DND-41 (cell line): Measurements from ENCODE around the gene CCL11.

Source experiments
- ATAC-seq: fragments of 200-7000 bp; cut with Tn5 transposase; 3 replicates; pipeline ENCODE4 v1.9.1; 2021; ENCODE audit warnings: low read depth; ENCODE audit not compliant: insufficient read depth
- DNase-seq: peaks from one replicate; pipeline ENCODE4 v3.0.0-alpha.2; 2020
- H2AFZ ChIP-seq: 2 replicates; pipeline ENCODE4 v1.6.0; 2012; ENCODE audit warnings: low read depth, low read length
- H3K27ac ChIP-seq: 2 replicates; pipeline ENCODE4 v1.5.1; 2012; ENCODE audit warnings: low read length, inconsistent platforms
- H3K27me3 ChIP-seq: fragments of 200-600 bp; sonication (generic); 2 replicates; pipeline ENCODE4 v1.6.0; 2012; ENCODE audit warnings: low read length, mild to moderate bottlenecking, inconsistent platforms; ENCODE audit not compliant: insufficient read depth, poor library complexity
- H3K36me3 ChIP-seq: 2 replicates; pipeline ENCODE4 v1.5.1; 2012; ENCODE audit warnings: low read length, inconsistent platforms; ENCODE audit not compliant: insufficient read depth
- H3K4me1 ChIP-seq: 2 replicates; pipeline ENCODE4 v1.5.1; 2012; ENCODE audit warnings: mild to moderate bottlenecking, low read length; ENCODE audit not compliant: insufficient read depth
- H3K4me2 ChIP-seq: 2 replicates; pipeline ENCODE4 v1.6.0; 2012; ENCODE audit warnings: mild to moderate bottlenecking, moderate library complexity, low read length, inconsistent platforms; ENCODE audit not compliant: insufficient read depth
- H3K4me3 ChIP-seq, 2 experiments: fragments of 200-600 bp in 1 of 2; shearing (Covaris generic) in 1 of 2; 2 replicates each; pipeline ENCODE4 v1.5.1; 2012 to 2016; ENCODE audit warnings: inconsistent platforms in 2 of 2, low read length in 2 of 2, mild to moderate bottlenecking in 2 of 2, low read depth in 1 of 2, moderate library complexity in 1 of 2
- H3K79me2 ChIP-seq: 2 replicates; pipeline ENCODE4 v1.6.0; 2012; ENCODE audit warnings: low read length, inconsistent platforms; ENCODE audit not compliant: insufficient read depth
- H3K9ac ChIP-seq: 2 replicates; pipeline ENCODE4 v1.6.0; 2012; ENCODE audit warnings: low read depth, mild to moderate bottlenecking, inconsistent platforms, low read length, moderate library complexity
- H3K9me3 ChIP-seq: 2 replicates; pipeline ENCODE4 v1.5.1; 2012; ENCODE audit warnings: low read length, moderate library complexity, mild to moderate bottlenecking, inconsistent platforms; ENCODE audit not compliant: insufficient read depth, severe bottlenecking
- H4K20me1 ChIP-seq: 2 replicates; pipeline ENCODE4 v1.6.0; 2012; ENCODE audit warnings: low read length; ENCODE audit not compliant: insufficient read depth
- EZH2 ChIP-seq: IDR thresholded peaks from 3 replicates; pipeline ENCODE4 v1.6.1; 2012; ENCODE audit warnings: borderline replicate concordance, low read depth, mild to moderate bottlenecking, moderate library complexity, low read length, inconsistent platforms; ENCODE audit not compliant: severe bottlenecking
- TF ChIP-seq, protein P1 (sequence below): IDR thresholded peaks from 2 replicates; pipeline ENCODE4 v1.5.1; 2012; ENCODE audit warnings: borderline replicate concordance, low read length, moderate library complexity, mild to moderate bottlenecking; ENCODE audit not compliant: poor library complexity, severe bottlenecking; ENCODE audit errors: extremely low read depth

Gene CCL11

DNA sequence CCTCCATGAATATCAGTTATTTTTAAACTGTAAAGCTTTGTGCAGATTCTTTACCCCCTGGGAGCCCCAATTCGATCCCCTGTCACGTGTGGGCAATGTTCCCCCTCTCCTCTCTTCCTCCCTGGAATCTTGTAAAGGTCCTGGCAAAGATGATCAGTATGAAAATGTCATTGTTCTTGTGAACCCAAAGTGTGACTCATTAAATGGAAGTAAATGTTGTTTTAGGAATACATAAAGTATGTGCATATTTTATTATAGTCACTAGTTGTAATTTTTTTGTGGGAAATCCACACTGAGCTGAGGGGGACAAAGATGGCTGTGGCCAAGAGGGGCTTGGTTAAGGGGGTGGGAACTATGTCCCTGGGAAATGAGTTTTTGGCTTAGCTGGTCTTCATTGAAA is 2.3 kb downstream of the CCL11 start:
- no peak overlapping the region for H3K4me2 ChIP-seq
- TF ChIP-seq EZH2 = no peak
- TF ChIP-seq, protein P1, sequence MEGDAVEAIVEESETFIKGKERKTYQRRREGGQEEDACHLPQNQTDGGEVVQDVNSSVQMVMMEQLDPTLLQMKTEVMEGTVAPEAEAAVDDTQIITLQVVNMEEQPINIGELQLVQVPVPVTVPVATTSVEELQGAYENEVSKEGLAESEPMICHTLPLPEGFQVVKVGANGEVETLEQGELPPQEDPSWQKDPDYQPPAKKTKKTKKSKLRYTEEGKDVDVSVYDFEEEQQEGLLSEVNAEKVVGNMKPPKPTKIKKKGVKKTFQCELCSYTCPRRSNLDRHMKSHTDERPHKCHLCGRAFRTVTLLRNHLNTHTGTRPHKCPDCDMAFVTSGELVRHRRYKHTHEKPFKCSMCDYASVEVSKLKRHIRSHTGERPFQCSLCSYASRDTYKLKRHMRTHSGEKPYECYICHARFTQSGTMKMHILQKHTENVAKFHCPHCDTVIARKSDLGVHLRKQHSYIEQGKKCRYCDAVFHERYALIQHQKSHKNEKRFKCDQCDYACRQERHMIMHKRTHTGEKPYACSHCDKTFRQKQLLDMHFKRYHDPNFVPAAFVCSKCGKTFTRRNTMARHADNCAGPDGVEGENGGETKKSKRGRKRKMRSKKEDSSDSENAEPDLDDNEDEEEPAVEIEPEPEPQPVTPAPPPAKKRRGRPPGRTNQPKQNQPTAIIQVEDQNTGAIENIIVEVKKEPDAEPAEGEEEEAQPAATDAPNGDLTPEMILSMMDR = no peak
- no peaks in the 10 kb centered on the region for H3K36me3 ChIP-seq
- no peak overlapping the region for H3K9ac ChIP-seq
- peaks cover 8% of the 10 kb centered on the region for H3K27me3 ChIP-seq
- H3K79me2 ChIP-seq = no peaks in the 10 kb centered on the region
- no peak overlapping the region for H3K4me3 ChIP-seq
- no peaks in the 10 kb centered on the region for H3K9me3 ChIP-seq
- ATAC-seq = no peak
- H3K4me1 ChIP-seq = no peaks in the 10 kb centered on the region
- DNase-seq = no peak
- H4K20me1 ChIP-seq = no peaks in the 10 kb centered on the region
- H2AFZ ChIP-seq = no peak overlapping the region
- H3K27ac ChIP-seq = no peak overlapping the region

DNA sequence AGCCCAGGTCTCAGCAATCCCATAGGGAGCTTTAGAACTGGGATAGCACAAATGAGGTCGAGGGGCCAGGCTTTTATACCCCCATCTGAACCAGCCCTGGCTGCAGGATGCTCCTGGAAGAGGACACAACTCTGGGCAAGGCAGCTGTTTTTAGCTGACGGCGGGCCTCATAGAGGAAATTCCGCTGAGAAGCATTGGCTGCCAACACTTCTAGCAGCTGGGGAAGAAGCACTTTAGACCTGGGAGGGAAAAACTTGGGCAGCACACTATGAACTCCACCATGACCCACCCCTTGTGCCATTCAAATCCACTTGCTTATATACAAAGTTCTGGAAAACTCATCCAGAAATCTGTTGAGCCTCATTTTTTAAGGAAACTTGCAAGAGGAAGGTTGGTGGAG is 5.0 kb downstream of the CCL11 start:
- Histone ChIP-seq H3K9me3 (no peaks in the 10 kb centered on the region), H4K20me1 (no peaks in the 10 kb centered on the region), H3K4me2 (no peak overlapping the region), H3K36me3 (no peaks in the 10 kb centered on the region), H3K27me3 (peaks cover 8% of the 10 kb centered on the region), H3K4me1 (no peaks in the 10 kb centered on the region), H3K27ac (no peak overlapping the region), H3K79me2 (no peaks in the 10 kb centered on the region), H3K9ac (no peak overlapping the region), H2AFZ (no peak overlapping the region), H3K4me3 (no peak overlapping the region)
- TF ChIP-seq EZH2 = no peak
- TF ChIP-seq, protein P1 = no peak
- DNase-seq (no peak), ATAC-seq (no peak)

DNA sequence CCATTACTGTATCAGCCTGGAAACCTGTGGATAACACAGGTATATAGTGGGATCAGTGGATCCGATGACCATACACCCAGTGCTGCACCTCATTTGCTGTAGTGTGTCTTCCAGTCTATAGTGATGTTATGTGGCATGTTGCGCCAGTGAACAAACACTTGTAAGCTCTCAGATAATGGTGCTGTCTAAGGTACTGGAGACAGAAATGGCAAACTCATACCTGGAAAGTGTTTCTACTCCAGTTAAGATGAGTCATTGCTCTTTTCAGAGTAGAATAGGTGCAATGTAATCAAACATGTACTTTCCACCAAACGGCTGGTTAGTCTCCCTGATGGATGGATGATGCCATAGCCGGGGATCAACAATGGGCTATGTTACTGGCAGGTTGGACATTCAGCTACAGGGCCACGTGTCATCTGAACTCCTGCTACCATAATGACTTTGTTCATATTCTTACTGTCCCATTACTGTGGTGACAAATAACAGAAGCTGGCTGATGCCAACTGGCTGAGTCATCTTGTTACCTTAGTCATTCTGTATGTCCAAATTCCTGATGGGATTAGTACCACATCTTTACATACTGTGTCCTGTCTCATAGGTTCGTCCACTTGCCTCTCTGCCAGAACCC is 6.3 kb downstream of the CCL11 start:
- Histone ChIP-seq H3K4me1 (no peaks in the 10 kb centered on the region), H3K36me3 (no peaks in the 10 kb centered on the region), H3K79me2 (no peaks in the 10 kb centered on the region), H3K9ac (no peak overlapping the region), H3K4me3 (no peak overlapping the region), H3K4me2 (no peak overlapping the region), H3K27me3 (peaks cover 2% of the 10 kb centered on the region), H2AFZ (no peak overlapping the region), H4K20me1 (no peaks in the 10 kb centered on the region), H3K9me3 (no peaks in the 10 kb centered on the region), H3K27ac (no peak overlapping the region)
- TF ChIP-seq, protein P1 = no peak
- no peak for TF ChIP-seq EZH2
- DNase-seq (no peak), ATAC-seq (no peak)
